HCT116 (cell line): ENCODE results near the gene PCMTD2. TPM values are rescaled to one million over a fixed set of nuclear protein-coding genes. Genes with fewer than 3 reads are reported as not detected.

Experiments
- ATAC-seq: fragments of 200-7000 bp; cut with Tn5 transposase; 2 replicates; pipeline ENCODE4 v1.9.1; 2020; ENCODE audit warnings: mild to moderate bottlenecking, moderate library complexity
- BruUV-seq: library from RNA; stranded (reverse); fragments of 400-500 nt; replicated peaks from 2 replicates; lab custom pipeline; 2021; lab: Mats Ljungman, UMichigan
- CTCF ChIA-PET: fragments of 300-600 bp; sonication (Branson Sonifier 250); formaldehyde crosslinking; loops from one replicate; lab custom pipeline; 2021; ENCODE audit warnings: antibody characterized with exemption; lab: Charles Lee
- POLR2A ChIA-PET: fragments of 300-600, 350-600 bp; sonication (Branson Sonifier 250); formaldehyde crosslinking; loops from one replicate; lab custom pipeline; 2021; ENCODE audit warnings: antibody characterized with exemption; lab: Charles Lee
- RAD21 ChIA-PET, 2 experiments: fragments of 300-600 bp; sonication (Branson Sonifier 250); formaldehyde crosslinking; loops; one replicate each; lab custom pipeline; 2023; ENCODE audit warnings: low total read pairs in 2 of 2; ENCODE audit not compliant: uncharacterized antibody in 2 of 2, unreplicated experiment in 2 of 2, low non-redundant PET in 1 of 2; lab: Charles Lee
- DNase-seq: peaks from one replicate; pipeline ENCODE4 v3.0.0-alpha.2; 2010; ENCODE audit warnings: low read depth, low spot score
- H2AFZ ChIP-seq: fragments of 200-600 bp; shearing (Covaris generic), sonication (generic); 2 replicates; pipeline ENCODE4 v1.6.1; 2017; ENCODE audit warnings: low read depth, mixed run types, mixed read lengths, antibody characterized with exemption, low read length; ENCODE audit not compliant: poor library complexity, severe bottlenecking
- H3K27ac ChIP-seq: 2 replicates; pipeline ENCODE4 v1.5.1; 2012; ENCODE audit warnings: low read depth, low read length
- H3K27me3 ChIP-seq: fragments of 200-600 bp; sonication (generic); 2 replicates; pipeline ENCODE4 v1.6.1; 2016; ENCODE audit warnings: mixed run types, low read length, mixed read lengths; ENCODE audit not compliant: insufficient read depth
- H3K36me3 ChIP-seq, 2 experiments: fragments of 200-500 bp in 1 of 2; fragments of 200-600 bp in 1 of 2; sonication (Bioruptor generic) in 1 of 2; sonication (generic) in 1 of 2; 2 replicates each; pipeline versions ENCODE4 v1.5.1 to v1.6.1; 2014 to 2016; ENCODE audit warnings: low read length in 2 of 2, inconsistent platforms in 1 of 2, mixed read lengths in 1 of 2, mixed run types in 1 of 2; ENCODE audit not compliant: insufficient read depth in 2 of 2, control insufficient read depth in 1 of 2
- H3K4me1 ChIP-seq, 2 experiments: fragments of 200-600 bp in 1 of 2; sonication (generic) in 1 of 2; 2 replicates each; pipeline versions ENCODE4 v1.5.1 to v1.6.1; 2012 to 2017; ENCODE audit warnings: low read length in 2 of 2, inconsistent platforms in 1 of 2, mild to moderate bottlenecking in 1 of 2, mixed read lengths in 1 of 2, mixed run types in 1 of 2, moderate library complexity in 1 of 2; ENCODE audit not compliant: insufficient read depth in 2 of 2, control insufficient read depth in 1 of 2
- H3K4me2 ChIP-seq: fragments of 200-600 bp; sonication (generic); 2 replicates; pipeline ENCODE4 v1.6.1; 2017; ENCODE audit warnings: mixed run types, low read length, mixed read lengths
- H3K4me3 ChIP-seq, 2 experiments: fragments of 200-600 bp in 1 of 2; sonication (generic) in 1 of 2; replicated peaks in 1 of 2; 2 replicates each; pipeline ENCODE4 v1.5.1; 2011 to 2016; ENCODE audit warnings: low read length in 2 of 2, control low read depth in 1 of 2, low read depth in 1 of 2, mild to moderate bottlenecking in 1 of 2, mixed read lengths in 1 of 2, mixed run types in 1 of 2
- H3K79me2 ChIP-seq: fragments of 200-600 bp; sonication (generic); 2 replicates; pipeline ENCODE4 v1.6.1; 2017; ENCODE audit warnings: mild to moderate bottlenecking, mixed run types, low read length, moderate library complexity, mixed read lengths; ENCODE audit not compliant: insufficient read depth
- H3K9ac ChIP-seq: fragments of 200-600 bp; sonication (generic); 2 replicates; pipeline ENCODE4 v1.6.1; 2016; ENCODE audit warnings: low read length, mixed read lengths
- H3K9me2 ChIP-seq: fragments of 200-600 bp; sonication (generic), shearing (Covaris generic); 2 replicates; pipeline ENCODE4 v1.6.1; 2017; ENCODE audit warnings: mixed run types, mild to moderate bottlenecking, moderate library complexity; ENCODE audit not compliant: insufficient read depth
- H3K9me3 ChIP-seq, 2 experiments: fragments of 200-500 bp in 1 of 2; fragments of 200-600 bp in 1 of 2; sonication (Bioruptor generic) in 1 of 2; sonication (generic) in 1 of 2; 2 replicates each; pipeline ENCODE4 v1.6.1; 2014 to 2017; ENCODE audit warnings: low read length in 2 of 2, mixed read lengths in 2 of 2, inconsistent platforms in 1 of 2, low read depth in 1 of 2, mild to moderate bottlenecking in 1 of 2, mixed run types in 1 of 2, moderate library complexity in 1 of 2; ENCODE audit not compliant: control insufficient read depth in 1 of 2, insufficient read depth in 1 of 2
- H4K20me1 ChIP-seq: fragments of 200-600 bp; sonication (generic), shearing (Covaris generic); 2 replicates; pipeline ENCODE4 v1.6.1; 2017; ENCODE audit warnings: mixed run types, mild to moderate bottlenecking, moderate library complexity; ENCODE audit not compliant: insufficient read depth
- ATF3 ChIP-seq: IDR thresholded peaks from 2 replicates; pipeline ENCODE4 v1.6.1; 2012
- CBX3 ChIP-seq: IDR thresholded peaks from 2 replicates; pipeline ENCODE4 v1.6.1; 2012; ENCODE audit warnings: low read depth
- CTCF ChIP-seq, 3 experiments: fragments of 200-600 bp in 1 of 3; sonication (generic) in 1 of 3; IDR thresholded peaks in 2 of 3; conservative IDR thresholded peaks in 1 of 3; 2 replicates each; pipeline ENCODE4 v1.5.1; 2012 to 2017; ENCODE audit warnings: low read depth in 2 of 3, low read length in 2 of 3, antibody characterized with exemption in 1 of 3, borderline replicate concordance in 1 of 3, control low read depth in 1 of 3, mild to moderate bottlenecking in 1 of 3, mixed read lengths in 1 of 3, mixed run types in 1 of 3, moderate library complexity in 1 of 3; ENCODE audit not compliant: insufficient read depth in 1 of 3
- ELF1 ChIP-seq: IDR thresholded peaks from 2 replicates; pipeline ENCODE4 v1.6.1; 2012; ENCODE audit warnings: low read depth, borderline replicate concordance
- EZH2 ChIP-seq: fragments of 200-600 bp; sonication (generic); IDR thresholded peaks from 2 replicates; pipeline ENCODE4 v1.6.1; 2017; ENCODE audit warnings: antibody characterized with exemption, mixed run types
- EZH2phosphoT487 ChIP-seq: fragments of 200-600 bp; IDR thresholded peaks from 2 replicates; pipeline ENCODE4 v1.6.1; 2018; ENCODE audit warnings: antibody characterized with exemption, borderline replicate concordance
- FOSL1 ChIP-seq: IDR thresholded peaks from 2 replicates; pipeline ENCODE4 v1.6.1; 2012; ENCODE audit warnings: low read depth
- POLR2AphosphoS5 ChIP-seq: IDR thresholded peaks from 2 replicates; pipeline ENCODE4 v1.6.1; 2011; ENCODE audit warnings: mild to moderate bottlenecking, low read depth, low read length, moderate library complexity
- REST ChIP-seq: IDR thresholded peaks from 2 replicates; pipeline ENCODE4 v1.6.1; 2012; ENCODE audit warnings: low read depth
- SP1 ChIP-seq: IDR thresholded peaks from 2 replicates; pipeline ENCODE4 v1.6.1; 2012; ENCODE audit warnings: low read depth
- YY1 ChIP-seq: IDR thresholded peaks from 2 replicates; pipeline ENCODE4 v1.6.1; 2011; ENCODE audit warnings: low read length, low read depth, moderate library complexity, mild to moderate bottlenecking; ENCODE audit not compliant: insufficient replicate concordance; ENCODE audit errors: extremely low read depth
- ZNF274 ChIP-seq: fragments of 200-500 bp; sonication (Bioruptor generic); IDR thresholded peaks from 2 replicates; pipeline ENCODE4 v1.6.1; 2014; ENCODE audit warnings: mild to moderate bottlenecking, low read depth, low read length, inconsistent platforms
- intact Hi-C: fragments of 100-400 bp; cut with micrococcal nuclease; formaldehyde crosslinking; loops from 2 replicates; pipeline ENCODE4 v1.10.0; 2022
- total RNA-seq: library from RNA; stranded (reverse); gene quantifications from one replicate; pipeline ENCODE4 v1.2.1, GENCODE V29; 2021; ENCODE audit not compliant: unreplicated experiment

Gene PCMTD2
- total RNA-seq, 1 experiment from 2014 or later = 44.7 TPM

GRCh38 chr20:64238115-64238825, 17.3 kb upstream of the PCMTD2 start (continued):
- TF ChIP-seq REST (no peak), YY1 (no peak), SP1 (no peak), ZNF274 (no peak), POLR2AphosphoS5 (no peak), ATF3 (no peak)
- TF ChIP-seq, all 23 proteins: peak for 0

GRCh38 chr20:64238851-64239387, 16.6 kb upstream of the PCMTD2 start:
- H3K4me1 ChIP-seq = no peaks in the 10 kb centered on the region
- no peak overlapping the region for H3K4me3 ChIP-seq
- H3K36me3 ChIP-seq = no peaks in the 10 kb centered on the region
- no peak for TF ChIP-seq CBX3
- no peak for TF ChIP-seq CTCF (IDR thresholded peaks at IDR 0.05 in 2 of 3, conservative IDR thresholded peaks at IDR 0.05 in 1 of 3; ENCODE audit: borderline replicate concordance in 1 of 3, insufficient read depth in 1 of 3, low read depth in 2 of 3, low read length in 2 of 3)
- TF ChIP-seq REST = no peak
- no peak for TF ChIP-seq SP1
- no peak for TF ChIP-seq ELF1
- no peak for TF ChIP-seq POLR2AphosphoS5
- TF ChIP-seq EZH2phosphoT487 = no peak
- TF ChIP-seq YY1 = no peak
- no peak for TF ChIP-seq FOSL1
- TF ChIP-seq EZH2 = no peak
- no peak for TF ChIP-seq ZNF274
- TF ChIP-seq, all 23 proteins: peak for 0
- DNase-seq (no peak), ATAC-seq (no peak)
- POLR2A ChIA-PET = no interaction called here
- H4K20me1 ChIP-seq = no peaks in the 10 kb centered on the region
- CTCF ChIA-PET = interaction anchor here (0.9 kb wide), 1 partner anchor 17 kb away, joined by 4 read pairs; the partner anchor contains the start of gene PCMTD2
- intact Hi-C loops = no loop called here
- H3K27ac ChIP-seq = no peak overlapping the region
- no peak overlapping the region for H3K4me2 ChIP-seq
- RAD21 ChIA-PET = no interaction called here
- no peaks in the 10 kb centered on the region for H3K9me2 ChIP-seq
- H3K79me2 ChIP-seq = no peaks in the 10 kb centered on the region
- H3K27me3 ChIP-seq = no peaks in the 10 kb centered on the region
- H2AFZ ChIP-seq = no peak overlapping the region
- H3K9me3 ChIP-seq = no peaks in the 10 kb centered on the region
- BruUV-seq = no TSS peak
- no peak overlapping the region for H3K9ac ChIP-seq
